Vagina (tissue), 2 donors: Measurements from ENCODE around the gene PPP1CA.

Experiments
- POLR2A ChIP-seq, 2 donors: fragments of 450-650 bp; IDR thresholded peaks; one replicate each; pipeline ENCODE4 v1.6.1; 2017; ENCODE audit warnings: antibody characterized with exemption in 2 of 2, mild to moderate bottlenecking in 2 of 2, moderate library complexity in 2 of 2
- POLR2AphosphoS5 ChIP-seq, 2 donors: sonication (generic); formaldehyde crosslinking; IDR thresholded peaks; one replicate each; pipeline ENCODE4 v1.9.0; 2017; ENCODE audit warnings: antibody characterized with exemption in 2 of 2, mild to moderate bottlenecking in 2 of 2, low read depth in 1 of 2; ENCODE audit not compliant: insufficient read depth in 1 of 2
- TF ChIP-seq, protein P1 (sequence below), 3 experiments: fragments of 450-650 bp in 2 of 3; fragments of 200-600 bp in 1 of 3; sonication (generic) in 1 of 3; IDR thresholded peaks; one replicate each; pipeline ENCODE4 v1.5.1; 2017 to 2019; ENCODE audit warnings: antibody characterized with exemption in 3 of 3, mild to moderate bottlenecking in 2 of 3, moderate library complexity in 2 of 3

DNA sequence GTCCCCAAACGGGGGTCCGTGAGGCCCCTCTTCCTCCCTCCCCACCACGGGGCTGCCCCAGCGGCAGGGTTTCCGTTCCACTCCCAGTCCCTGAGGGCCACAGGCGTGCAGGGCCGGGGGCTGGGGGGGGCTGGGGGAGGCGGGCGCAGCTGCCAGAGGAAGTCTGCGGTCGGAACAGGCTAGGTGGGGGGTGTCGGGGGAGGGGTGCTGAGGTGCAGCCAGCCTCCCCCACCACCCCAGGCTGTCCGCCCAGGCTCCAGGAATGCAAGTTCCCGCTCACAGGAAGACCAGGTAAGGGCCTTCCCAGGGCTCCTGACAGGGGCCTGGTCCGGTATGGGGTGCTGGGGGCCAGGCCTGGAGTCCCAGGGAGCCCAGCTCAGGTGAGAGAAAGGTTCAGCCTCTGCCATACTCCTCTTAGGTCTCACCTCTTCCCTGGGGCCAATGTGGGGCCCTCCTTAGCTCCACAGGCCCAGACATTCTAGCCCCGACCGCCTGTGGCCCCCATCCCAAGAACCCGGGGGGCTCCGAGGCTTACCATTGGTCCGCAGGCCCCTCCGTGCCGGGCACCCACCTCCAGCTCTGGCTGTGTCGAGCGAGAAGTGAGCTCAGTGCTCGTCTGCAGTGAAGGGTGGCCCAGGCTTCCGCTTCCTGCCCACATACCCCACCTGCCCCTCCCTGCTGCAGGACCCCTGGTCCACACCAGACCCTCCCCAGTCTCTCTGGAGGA lies 35.6 kb upstream of the PPP1CA start, which contains the start of gene PTPRCAP:
- TF ChIP-seq, protein P1, sequence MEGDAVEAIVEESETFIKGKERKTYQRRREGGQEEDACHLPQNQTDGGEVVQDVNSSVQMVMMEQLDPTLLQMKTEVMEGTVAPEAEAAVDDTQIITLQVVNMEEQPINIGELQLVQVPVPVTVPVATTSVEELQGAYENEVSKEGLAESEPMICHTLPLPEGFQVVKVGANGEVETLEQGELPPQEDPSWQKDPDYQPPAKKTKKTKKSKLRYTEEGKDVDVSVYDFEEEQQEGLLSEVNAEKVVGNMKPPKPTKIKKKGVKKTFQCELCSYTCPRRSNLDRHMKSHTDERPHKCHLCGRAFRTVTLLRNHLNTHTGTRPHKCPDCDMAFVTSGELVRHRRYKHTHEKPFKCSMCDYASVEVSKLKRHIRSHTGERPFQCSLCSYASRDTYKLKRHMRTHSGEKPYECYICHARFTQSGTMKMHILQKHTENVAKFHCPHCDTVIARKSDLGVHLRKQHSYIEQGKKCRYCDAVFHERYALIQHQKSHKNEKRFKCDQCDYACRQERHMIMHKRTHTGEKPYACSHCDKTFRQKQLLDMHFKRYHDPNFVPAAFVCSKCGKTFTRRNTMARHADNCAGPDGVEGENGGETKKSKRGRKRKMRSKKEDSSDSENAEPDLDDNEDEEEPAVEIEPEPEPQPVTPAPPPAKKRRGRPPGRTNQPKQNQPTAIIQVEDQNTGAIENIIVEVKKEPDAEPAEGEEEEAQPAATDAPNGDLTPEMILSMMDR (IDR thresholded peaks at IDR 0.05): no peak
- TF ChIP-seq POLR2AphosphoS5 (IDR thresholded peaks at IDR 0.05; ENCODE audit: insufficient read depth in 1 of 2, low read depth in 1 of 2) (no peak), POLR2A (IDR thresholded peaks at IDR 0.05) (no peak)
